Esophagus muscularis mucosa (tissue), 3 donors: ENCODE results near the gene TEX44.

ENCODE experiments used
- CTCF ChIP-seq, 3 experiments: fragments of 200-600 bp in 2 of 3; fragments of 450-650 bp in 1 of 3; sonication (generic) in 2 of 3; IDR thresholded peaks; one replicate each; pipeline ENCODE4 v1.5.1; 2017 to 2019; ENCODE audit warnings: antibody characterized with exemption in 3 of 3, mild to moderate bottlenecking in 2 of 3, moderate library complexity in 1 of 3
- POLR2A ChIP-seq: fragments of 450-650 bp; IDR thresholded peaks from one replicate; pipeline ENCODE4 v1.6.1; 2017; ENCODE audit warnings: antibody characterized with exemption, moderate library complexity, mild to moderate bottlenecking, low read depth

GRCh38 chr2:231612456-231613330, 20.0 kb downstream of the TEX44 start:
- TF ChIP-seq CTCF (IDR thresholded peaks at IDR 0.05) (peak; percentile 98 to 99 (median 98)), POLR2A (no peak)
